ELR (cell line): ENCODE measurements around the gene RGS14.
"Not testable (repeated sequence)": the region's sequence is repeated elsewhere in the genome, so short reads cannot be mapped to it uniquely, and the experiment has no call there.

Source experiments
- DNase-seq: peaks from one replicate; pipeline ENCODE4 v3.0.0-alpha.2; 2015; ENCODE audit warnings: low read depth

Gene RGS14

DNA sequence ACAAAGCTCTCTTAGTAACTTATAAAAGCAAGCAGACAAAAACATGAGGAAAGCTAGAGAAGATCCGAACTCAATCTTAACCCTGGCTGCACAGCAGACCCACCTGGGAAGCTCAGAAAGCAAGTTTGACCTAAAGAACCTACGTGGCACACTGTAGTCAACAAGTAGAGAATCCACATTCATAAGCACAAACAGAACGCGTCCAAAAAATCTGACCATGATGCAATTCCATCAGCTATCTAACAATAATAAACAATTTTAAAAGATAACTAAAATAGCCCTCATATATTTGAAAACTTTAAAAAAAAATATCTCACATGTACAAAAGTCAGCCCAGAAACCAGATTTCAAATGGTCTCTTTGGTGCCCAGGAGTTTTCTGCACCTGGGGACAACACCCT is 10.9 kb upstream of the RGS14 start:
- no peak for DNase-seq

DNA sequence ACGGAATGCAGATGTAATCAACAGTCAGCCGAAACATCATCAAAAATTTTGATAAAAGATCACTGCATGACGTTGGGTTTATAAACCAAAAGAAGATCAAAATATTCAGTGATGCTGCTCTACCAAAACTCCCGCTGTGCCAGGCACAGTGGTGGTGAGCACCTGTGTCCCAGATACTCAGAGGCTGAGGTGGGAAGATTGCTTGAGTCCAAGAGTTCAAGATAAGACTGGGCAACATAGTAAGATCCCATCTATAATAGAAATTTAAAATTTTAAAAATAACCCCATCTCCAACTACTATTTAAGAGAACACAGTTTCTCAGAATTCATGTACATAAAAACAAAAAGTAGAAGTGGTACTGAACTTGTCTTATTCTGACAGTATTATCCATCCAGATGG is 10.0 kb upstream of the RGS14 start:
- DNase-seq, result no peak

DNA sequence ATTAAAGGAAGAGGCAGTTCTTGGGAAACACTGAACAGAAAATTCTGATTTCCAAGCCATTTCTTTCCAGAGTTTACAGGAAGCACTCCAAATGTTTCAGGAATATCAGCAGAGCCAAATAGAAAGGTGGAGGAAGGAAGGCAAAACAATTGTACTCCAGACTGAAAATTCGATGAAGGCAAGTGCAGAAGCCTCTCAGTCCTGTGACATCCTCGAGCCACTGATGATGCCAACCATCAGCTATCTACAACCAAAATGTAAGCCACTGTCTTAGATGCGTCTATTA is 8.4 kb upstream of the RGS14 start:
- DNase-seq, result no peak

DNA sequence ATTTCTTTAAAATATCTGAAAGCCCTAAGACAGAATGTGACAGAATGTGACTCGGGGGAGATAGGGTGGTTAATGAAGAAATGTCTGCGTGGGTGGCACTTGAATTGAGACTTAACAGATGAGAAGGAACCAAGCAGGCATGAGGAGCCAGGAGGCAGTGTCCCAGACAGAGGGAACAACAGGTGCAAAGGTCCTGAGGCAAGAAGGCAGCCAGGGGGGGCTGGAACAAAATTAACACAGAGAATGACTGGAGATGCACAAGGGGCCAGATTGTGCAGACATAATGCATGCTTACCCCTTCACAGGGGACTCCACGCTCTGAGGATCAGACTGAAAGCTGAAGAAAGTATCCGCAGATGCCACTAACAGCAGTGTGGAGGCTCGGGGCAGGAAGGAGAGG is 8.0 kb upstream of the RGS14 start:
- DNase-seq, result no peak

DNA sequence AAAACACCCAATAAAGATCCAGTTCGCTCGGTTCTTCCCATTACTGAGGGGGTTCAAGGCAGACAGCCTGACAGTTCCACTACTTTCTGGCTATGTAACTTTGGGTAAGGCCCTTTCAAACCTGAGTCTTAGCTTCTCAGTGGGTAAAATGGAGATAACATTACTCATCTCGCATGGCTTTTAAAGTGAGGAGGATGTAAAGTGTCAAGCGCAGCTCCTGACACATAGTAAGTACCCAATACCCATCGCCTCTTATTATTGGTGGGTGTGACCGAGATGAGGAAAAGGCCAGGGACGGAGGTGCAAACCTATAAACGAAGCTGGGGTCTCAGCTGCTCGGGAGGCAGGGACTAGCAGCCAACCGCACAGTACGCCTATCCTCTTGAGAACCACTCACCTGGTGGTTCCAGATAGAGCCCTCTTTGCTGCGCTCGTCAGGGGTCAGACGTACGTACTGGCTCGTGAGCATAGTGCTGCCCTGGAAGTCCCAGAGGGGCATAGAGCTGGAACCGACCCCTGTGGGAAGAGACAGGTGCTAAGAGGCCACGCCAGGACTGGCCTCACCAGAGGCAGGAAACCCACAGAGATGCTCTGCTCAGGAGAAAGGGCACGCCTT is 6.8 kb upstream of the RGS14 start:
- peak; percentile 42 for DNase-seq

DNA sequence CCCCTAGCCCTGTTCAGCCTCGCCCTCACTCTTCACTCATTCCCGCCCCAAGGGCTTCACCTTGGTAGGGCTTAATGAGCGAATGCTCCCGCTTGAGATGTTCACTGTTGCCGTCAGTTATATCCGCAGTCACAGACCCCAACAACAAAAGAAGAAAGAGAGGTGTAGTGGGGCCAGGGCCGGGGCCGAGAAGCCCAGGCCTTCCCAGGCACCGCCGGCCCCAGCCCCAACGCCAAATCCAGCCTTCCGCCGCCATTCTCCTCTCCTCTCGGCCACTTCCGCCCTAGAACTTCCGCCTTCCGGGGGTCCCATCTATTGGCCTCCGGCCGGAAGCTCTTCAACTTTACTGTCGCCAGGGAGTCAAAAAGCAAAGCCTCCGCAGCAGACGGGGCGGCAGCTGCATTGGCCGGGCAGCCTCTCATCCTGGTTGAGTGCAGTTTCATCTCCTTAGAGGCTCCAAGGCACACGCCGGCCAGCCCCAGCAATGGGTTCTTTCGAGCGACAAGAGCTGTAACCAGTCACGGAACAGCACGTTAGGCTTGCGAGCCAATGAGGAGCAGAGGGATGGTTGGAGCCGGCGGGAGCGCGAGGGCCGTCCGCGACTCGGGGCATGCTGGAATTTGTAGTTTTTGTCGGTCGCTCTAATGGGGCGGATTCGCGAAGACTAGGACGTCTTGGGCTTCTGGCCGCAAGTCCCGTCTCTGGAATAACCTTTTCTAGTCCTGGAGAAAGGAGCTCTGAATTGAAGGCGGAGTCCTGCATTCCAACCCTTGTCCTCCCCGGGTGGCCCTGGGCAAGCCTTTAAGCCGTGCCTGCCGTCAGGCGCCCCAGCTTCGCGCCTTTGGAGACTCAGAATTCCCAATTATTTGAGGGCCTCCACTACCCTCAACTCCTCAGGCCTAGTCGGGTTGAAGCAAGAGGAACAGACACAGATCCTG is 6.1 kb upstream of the RGS14 start, which contains the start of gene LMAN2:
TSS of gene LMAN2 (minus strand) at position 277 of the 938 bp plus-strand sequence. CDS start at position 256, 21 bp downstream.
- DNase-seq, result peak; percentile 98

DNA sequence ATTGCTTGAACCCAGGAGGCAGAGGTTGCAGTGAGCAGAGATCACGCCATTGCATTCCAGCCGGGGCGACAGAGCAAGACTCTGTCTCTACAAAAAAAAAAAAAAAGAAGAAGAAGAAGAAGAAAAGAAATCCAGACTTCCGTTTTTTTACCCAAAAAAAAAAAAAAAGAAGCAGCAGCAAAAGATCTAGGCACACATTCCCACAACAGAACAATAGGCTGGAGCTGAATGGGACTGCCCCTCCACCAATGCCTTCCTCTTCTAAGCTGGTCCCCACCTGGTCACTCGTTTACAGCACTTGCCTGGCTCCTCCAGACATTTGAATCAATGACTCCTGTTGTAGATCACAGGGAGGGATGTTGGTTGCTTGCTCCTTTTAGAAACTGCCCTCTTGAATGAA is 4.6 kb upstream of the RGS14 start:
- DNase-seq, result no peak

DNA sequence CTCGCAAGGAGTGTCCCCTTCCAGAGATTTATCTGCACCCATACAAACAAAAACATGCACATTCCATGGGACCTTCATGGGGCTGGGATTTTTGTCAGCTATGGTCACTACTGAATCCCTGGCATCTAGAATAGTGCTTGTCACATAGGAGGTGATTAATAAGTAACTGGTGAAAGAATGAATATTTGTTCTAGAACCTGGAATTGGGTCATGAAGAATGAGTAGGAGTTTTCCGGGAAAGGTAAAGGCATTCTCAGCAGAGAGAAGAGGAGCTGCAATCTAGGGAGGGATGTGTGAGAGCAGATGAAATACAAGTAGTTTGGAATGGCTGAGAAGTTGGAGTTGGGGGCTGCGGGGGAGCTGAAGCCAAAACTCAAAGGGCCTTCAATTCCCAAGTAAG is 3.5 kb upstream of the RGS14 start:
- no peak for DNase-seq

DNA sequence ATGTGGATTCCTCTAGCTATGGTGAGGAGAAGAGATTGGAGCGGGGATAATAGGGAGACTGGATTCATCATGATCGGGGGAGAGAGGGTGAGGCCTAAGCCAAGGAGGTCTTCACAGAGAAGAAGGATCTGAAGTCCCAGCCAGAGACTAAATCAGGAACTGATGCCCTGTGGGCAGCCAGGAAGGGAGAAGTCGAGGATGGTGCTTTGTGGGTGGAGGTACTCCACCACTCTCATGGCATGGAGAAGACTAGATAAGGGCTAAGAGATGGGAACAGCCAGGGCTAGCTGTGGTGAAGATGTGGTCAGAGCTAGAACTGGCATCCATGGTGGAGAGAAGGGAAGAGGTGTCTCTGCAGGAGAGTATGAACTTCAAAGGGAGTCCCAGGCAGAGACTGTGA is 3.0 kb upstream of the RGS14 start:
- DNase-seq, result no peak

DNA sequence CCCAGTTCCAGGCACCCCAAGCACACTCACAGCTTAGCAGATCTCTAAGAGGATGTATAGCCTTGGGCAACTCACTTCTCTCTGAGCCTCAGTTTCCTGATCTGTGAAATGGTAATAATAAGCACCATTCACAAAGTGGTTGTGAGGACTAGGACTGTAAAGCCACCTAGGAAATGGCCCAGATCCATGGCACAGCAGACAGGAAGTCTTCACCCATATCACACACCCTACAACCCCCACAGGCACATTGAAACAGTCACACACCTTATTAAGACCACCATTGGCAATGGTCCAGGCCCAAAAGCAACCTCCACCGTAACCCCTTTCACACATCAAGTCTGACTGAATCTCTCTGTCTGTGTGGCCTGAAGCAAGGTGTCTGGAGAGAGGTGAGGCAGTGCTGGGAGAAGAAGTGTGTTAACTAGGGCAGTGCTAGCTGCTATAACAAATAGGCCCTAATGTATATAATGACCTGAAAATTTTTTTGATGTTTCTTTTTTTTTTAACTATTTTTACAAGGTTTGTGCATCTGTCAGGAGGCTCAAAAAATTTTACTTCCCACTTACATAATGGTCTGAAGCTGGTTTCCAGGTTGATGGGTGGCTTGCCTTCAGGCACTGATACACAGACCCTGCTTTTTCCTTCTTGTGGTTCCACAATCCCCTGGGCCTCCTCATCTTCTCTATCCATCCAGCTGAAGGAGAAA is 2.4 kb upstream of the RGS14 start:
- no peak for DNase-seq

DNA sequence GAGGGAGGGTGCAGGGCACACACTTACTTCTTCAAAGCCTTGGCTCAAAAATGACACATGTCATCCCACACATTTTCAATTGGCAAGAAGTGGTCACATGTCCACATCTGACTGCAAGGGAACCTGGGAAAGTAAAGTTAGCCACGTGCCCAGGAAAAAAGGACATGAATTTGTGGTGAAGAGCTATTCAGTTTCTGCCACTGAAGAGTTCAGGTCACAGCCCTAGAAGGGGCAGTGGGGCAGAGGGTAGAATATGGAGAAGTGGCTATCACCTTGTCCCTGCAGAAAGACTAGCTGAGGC is 1.9 kb upstream of the RGS14 start:
- DNase-seq, result no peak

DNA sequence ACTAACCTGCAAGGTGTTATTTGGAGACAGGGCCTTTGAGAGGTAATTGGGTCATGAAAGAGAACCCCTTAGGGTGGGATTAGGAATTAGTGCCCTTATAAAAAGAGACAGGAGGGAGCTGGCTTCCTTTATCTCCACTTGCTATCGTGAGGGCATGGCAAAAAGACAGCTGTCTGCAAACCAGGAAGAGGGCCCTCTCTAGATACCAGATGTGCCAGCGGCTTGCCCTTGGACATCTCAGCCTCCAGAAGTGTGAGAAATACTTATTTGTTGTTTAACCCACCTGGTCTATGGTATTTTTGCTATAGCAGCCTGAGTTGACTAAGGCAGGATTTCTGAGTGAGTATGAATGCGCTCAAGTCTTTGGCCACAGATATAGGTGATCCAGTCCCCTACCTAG is 978 bp upstream of the RGS14 start:
- no peak for DNase-seq

DNA sequence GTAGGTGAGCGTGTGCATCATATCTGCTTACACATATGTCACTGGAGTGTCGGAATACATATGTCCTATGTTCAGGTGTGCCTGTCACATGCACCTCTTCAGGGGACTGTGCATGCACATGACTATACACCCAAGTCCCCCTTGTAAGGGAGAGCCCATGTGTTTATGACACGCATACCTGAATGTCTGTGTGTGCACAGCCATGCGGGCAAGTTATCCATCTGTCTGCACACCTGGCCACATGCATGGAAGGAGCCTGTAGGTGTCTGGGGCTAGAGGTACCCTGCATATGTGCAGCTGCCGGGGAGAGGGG is 622 bp upstream of the RGS14 start:
- DNase-seq, result no peak

DNA sequence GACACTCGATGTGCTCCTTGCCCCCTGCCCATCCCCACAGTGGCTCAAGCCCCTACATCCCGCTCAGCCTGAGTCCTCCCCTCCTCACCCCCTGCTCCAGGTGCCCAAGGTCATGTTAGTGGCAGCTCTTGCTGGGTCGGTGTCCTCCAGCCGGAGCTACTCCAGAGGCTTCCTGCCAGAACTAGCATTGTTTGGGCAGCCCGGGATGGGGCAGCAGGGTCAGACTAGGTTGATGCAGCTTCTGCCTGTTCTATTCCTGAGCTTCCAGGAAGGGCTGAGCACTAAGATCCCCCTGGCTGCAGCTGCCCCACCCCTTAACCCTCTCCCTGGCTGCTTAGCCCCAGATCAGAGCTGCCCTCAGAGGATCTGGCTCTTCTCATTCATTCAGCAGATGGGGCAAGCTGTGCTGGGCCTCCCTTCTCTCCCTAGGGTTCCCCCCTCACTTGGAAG is 671 bp downstream of the RGS14 start:
- no peak for DNase-seq

DNA sequence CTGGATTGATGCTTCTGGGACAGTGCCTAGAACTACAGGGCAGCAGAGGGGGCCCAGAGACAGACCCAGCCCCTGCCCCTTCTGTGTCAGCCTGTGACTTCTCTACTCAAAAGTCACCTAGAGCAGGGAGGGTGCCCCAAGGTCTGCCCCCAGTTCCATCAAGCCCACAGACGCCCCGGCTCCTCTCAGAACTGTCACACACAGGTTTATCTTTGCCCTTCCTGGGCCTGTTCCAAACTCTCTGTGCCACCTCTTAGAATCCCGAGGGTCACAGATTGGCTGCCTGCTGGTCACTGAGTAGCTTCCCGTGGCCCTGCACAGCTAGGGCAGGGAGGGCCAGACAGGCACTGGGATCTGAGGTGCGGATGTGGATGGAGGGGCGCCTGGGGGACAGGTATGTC is 1.7 kb downstream of the RGS14 start:
- DNase-seq, result no peak

DNA sequence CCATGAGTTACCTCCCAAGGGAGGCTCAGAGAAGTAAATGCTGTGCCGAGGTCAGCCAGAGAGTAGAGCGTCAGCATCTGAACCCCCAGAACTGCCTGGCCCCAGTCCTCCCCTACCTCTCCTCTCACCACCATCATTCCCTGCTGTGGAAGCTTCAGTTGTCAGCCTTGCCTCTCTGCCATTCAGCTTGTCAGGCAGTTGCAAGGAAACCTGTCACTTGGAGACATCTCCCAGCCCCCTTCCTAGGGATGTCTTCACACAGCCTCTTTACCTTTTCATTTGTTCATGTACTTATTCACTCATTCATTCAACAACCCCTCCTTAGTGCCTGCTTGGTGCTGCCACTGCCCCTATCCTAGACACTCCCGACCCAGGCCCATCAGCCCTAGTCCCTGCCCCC is 2.1 kb downstream of the RGS14 start:
- DNase-seq, result no peak

DNA sequence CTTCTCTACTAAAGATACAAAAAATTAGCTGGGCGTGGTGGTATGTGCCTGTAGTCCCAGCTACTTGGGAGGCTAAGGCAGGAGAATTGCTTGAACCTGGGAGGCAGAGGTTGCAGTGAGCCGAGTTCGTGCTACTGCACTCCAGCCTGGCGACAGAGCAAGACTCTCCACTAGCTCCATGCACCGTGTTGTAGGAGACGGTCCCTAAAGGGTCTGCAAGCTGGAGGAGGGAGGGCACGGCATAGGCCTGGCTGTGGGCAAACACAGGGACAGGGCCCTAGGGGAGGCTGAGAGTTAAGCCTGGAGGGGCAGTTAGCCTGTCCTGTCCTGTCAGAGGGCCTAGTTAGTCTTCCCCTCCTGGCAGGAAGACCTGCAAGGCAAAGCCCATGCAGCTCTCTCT is 3.0 kb downstream of the RGS14 start:
- DNase-seq, result not testable (repeated sequence)

DNA sequence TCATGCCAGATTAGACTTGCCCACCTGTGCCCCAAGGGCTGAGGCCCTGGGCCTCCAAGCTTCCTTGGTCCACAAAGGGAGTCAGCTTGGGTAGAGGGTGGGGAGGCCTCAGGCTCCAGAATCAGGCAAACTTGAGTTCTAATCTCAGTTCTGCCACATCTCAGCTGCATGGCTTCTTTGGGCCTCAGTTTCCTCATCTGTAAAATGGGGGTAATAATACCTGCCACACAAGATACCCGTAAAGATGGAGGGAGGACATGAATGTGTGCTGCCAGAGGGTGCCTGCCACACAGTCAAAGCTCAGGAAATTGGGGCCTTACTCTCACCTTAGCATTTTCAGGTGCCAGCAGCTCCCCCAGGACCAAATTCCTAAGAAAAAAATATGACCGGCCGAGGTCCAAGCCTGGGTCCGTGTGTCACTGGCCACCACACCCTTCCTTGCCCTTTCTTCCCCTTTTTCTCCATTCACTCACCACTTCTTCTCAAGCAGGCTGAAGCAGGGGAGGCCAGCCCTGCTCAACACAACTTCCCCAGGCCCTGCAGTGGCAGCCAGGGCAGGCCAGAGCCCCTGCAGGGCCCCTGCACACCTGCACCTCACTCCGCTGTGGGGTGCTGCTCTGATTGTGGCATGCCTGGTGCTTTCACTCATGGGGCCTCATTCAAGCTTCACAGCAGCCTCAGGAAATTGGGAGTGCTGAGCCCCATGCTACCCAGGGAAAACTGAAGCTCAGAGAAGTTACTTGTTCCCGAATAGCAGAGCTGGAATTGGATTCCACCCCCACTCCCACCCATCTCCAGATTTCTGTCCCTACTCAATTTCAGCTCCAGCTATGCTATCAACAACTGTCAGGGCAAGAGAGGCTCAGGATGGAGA is 3.9 kb downstream of the RGS14 start:
- DNase-seq, result no peak

DNA sequence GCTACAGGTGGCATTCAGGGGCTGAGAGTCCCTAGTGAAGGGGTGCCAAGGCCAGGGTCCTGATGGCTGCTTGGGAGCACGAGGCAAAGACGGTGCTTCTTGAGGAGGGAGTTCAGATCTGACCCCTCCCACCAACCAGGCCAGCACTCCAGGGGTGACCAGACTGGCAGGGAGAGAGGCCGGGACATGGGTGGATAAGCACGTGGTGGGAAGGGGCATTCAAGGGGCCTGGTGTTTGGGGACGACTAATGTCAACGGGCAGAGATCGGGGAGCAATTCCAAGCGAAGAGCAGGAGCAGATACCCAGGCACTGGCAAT is 4.5 kb downstream of the RGS14 start:
- no peak for DNase-seq

DNA sequence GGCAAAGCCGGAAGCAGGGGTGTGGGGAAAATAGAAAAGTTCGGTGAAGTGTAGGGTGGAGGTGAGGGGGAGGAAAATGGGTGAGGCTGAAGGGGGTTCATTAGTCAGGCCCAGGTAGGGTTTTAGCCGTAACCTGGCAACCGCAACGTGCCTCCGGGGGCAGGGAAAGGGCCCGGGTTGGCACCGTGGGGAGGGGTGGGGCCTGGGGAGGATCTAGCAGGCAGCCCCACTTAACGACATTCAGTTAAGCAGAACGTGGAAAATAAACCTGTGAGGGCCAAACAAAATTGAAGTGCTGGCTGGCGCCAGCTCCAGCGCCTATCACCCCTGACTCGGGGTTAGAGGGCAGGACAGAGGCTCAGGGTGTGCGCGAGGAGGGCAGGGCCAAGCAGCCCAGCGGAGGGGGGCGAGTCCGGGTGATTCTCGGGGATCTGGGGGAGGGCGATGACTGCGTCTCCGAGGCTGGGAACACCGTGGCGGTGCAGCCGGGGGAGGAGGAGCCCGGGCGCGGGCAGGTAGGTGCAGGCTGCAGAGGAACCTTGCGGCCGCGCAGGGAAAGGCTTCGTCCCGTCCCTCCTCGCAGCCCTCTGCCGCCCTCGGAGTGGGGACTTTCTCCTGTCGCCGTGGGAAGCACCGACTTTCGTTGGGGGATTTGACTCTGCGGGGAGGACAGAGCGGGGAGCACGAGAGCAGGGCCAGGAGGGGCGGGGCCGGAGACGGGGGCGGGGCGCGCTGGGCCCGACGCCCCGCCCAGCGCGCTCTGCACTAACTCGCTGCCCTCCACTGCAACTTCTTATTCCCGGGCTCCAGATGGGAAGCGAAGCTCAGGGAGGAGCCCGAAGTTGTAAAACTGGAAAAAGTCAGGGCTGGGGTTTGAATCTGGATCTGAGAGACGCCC is 5.1 kb downstream of the RGS14 start:
- peak; percentile 60 for DNase-seq

DNA sequence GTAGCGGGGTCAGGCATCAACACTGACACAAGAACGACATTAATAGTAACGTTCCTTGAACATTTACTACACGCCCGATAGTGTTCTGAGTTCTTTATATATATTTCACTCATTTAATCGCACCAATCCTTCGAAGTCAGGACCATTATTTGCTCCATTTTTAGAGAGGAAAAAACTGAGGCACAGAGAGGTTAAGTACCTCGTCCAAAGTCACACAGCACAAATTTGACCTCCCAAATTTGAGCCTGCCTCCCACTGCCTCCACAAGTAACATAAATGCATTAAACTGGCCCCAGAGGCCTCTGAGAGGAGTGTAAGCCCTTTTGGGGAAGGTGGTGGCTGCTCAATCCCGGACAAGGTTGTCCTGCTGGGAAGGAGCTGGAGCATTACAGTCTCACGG is 5.8 kb downstream of the RGS14 start:
- no peak for DNase-seq
